ENCODE results near the gene ERC1.
"Not testable (repeated sequence)": the region's sequence is repeated elsewhere in the genome, so short reads cannot be mapped to it uniquely, and the experiment has no call there.

The ERC1 gene

DNA sequence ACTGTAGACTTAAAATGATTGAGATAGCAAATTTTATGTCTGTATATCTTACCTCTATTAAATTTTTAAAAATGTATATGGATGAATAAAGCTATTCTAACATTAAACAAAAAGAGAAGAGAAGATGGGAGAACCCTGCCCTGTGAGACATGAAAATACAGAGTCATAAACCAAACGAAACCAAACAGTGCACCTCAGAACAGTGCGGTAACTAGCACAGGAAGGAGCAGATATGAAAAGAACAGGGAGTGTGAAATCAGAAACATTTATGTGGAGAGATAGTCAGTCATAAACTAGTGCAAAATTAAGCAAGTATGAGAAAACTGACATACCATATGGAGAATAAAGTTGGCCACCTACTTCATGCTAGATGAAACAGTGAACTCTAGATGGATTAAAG lies 135.1 kb downstream of the ERC1 start:
- TF ChIP-seq, protein P1, sequence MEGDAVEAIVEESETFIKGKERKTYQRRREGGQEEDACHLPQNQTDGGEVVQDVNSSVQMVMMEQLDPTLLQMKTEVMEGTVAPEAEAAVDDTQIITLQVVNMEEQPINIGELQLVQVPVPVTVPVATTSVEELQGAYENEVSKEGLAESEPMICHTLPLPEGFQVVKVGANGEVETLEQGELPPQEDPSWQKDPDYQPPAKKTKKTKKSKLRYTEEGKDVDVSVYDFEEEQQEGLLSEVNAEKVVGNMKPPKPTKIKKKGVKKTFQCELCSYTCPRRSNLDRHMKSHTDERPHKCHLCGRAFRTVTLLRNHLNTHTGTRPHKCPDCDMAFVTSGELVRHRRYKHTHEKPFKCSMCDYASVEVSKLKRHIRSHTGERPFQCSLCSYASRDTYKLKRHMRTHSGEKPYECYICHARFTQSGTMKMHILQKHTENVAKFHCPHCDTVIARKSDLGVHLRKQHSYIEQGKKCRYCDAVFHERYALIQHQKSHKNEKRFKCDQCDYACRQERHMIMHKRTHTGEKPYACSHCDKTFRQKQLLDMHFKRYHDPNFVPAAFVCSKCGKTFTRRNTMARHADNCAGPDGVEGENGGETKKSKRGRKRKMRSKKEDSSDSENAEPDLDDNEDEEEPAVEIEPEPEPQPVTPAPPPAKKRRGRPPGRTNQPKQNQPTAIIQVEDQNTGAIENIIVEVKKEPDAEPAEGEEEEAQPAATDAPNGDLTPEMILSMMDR (IDR thresholded peaks at IDR 0.05; ENCODE audit: low read depth, low read length): no peak
- H3K4me3 ChIP-seq (ENCODE audit: low read depth, low read length): no peak overlapping the region

DNA sequence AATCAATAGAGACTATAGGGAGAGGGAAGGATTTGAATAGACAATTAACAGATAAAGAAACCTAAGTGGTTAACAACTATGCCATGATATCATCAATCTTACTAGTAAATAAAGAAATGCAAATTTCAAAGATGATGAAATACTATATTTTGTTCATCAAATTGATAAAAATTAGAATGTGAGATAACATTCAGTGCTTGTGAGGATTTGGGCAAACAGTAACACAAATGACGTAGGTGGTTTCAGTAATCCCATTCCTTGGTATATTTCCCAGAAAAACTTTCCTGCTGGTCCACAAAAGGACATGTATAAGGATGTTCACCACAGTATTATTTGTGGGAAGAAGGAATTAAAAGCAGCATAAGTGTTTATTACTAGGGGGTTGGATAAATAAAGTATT lies 136.0 kb downstream of the ERC1 start:
- TF ChIP-seq, protein P1 (IDR thresholded peaks at IDR 0.05; ENCODE audit: low read depth, low read length): no peak
- no peak overlapping the region for H3K4me3 ChIP-seq (ENCODE audit: low read depth, low read length)

DNA sequence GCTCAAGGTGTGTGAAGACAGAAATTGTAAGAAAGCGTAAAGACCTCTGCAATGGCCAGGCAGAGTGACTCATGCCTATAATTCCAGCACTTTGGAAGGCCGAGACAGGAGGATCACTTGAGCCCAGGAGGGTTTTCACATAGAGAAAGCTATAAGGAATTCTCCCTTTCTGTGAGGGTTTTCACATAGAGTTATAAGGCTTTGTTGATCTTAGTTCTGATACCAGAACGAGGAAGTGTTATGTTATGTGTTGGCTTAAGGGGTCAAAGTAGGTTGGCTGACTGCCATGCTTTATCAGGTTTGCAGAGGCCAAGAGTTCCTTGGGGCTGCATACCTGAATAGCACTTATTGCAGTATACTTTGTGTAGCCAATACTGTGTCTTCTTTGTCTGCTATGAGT lies 139.1 kb downstream of the ERC1 start:
- no peak overlapping the region for H3K4me3 ChIP-seq (ENCODE audit: low read depth, low read length)
- TF ChIP-seq, protein P1 (IDR thresholded peaks at IDR 0.05; ENCODE audit: low read depth, low read length): no peak

DNA sequence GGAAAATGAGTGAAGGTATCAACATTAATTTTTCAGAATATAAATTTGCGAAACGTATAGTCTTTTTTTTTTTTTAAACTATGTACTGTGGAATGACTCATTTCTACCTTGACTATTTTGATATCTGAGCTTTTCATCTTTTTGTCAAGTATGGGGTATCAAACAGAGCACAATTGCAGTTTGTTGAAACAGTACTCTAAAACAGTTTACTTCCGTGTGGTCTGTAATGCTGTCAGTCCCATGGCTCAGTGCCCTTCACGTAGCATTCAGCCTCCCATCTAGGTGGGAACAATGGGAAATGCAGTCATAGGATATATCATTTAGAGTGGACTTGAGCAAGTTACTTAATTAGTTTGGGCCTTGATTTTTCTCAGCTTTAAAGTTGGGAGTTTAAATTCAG lies 139.5 kb downstream of the ERC1 start:
- TF ChIP-seq, protein P1 (IDR thresholded peaks at IDR 0.05; ENCODE audit: low read depth, low read length): no peak
- no peak overlapping the region for H3K4me3 ChIP-seq (ENCODE audit: low read depth, low read length)

DNA sequence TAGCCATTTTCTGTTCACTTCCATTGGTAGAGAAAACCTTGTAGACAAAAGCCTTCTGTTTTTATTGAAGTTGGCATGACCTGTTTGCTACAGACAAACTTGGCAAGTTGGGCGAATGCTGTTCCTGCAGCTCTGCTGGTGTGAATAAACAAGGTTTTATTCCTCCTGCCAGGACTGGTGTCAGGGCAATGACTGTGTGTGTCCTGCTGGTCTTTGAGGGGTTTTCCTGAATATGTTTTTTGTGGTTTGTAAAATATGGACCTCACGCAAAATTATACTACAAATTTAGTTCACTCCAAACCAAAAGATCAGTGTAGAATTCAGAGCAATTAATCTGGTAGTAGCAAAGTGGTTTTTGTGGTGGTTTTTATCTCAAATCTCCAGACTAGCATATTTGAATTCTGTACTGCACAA lies 140.8 kb downstream of the ERC1 start:
- H3K4me3 ChIP-seq (ENCODE audit: low read depth, low read length): no peak overlapping the region
- TF ChIP-seq, protein P1 (IDR thresholded peaks at IDR 0.05; ENCODE audit: low read depth, low read length): no peak

DNA sequence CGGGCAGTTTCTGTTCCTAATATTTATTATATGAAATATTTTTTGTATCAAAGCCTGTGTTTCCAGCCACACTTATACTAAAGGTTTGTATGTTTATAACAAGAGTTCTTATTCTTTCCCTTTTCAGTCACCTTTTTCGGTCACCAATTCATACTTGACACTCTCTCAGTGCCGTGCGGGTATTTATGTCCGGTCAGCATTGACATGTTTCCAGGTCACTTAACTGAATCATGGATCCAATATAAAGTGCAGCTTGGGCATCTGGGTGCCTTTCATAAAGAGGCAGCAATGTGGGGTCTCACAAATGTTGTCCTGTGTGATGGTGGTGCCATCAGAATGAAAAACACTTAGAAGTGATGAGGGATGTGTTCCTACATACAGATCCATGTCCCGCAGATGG lies 141.3 kb downstream of the ERC1 start:
- TF ChIP-seq, protein P1 (IDR thresholded peaks at IDR 0.05; ENCODE audit: low read depth, low read length): no peak
- no peak overlapping the region for H3K4me3 ChIP-seq (ENCODE audit: low read depth, low read length)

DNA sequence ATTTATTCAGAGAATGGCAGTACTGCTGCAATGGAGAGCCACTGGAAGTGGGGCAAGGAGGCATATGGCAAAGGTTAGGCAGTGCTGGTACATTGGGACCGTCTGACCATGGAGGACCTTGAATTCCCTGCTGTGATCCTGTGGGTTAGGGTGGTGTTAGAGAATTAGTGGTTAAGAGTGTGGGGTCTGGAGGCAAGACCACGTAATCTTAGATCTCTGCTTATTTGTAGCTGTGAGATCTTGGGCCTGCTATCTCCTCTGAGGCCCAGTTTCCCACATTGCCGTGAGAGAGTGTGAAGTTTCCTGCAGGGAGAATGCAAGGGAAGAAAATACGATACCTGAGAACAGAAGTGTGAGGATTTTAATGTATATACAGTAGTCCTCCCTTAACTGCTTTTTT lies 147.7 kb downstream of the ERC1 start:
- TF ChIP-seq, protein P1 (IDR thresholded peaks at IDR 0.05; ENCODE audit: low read depth, low read length): no peak
- H3K4me3 ChIP-seq (ENCODE audit: low read depth, low read length): no peak overlapping the region

DNA sequence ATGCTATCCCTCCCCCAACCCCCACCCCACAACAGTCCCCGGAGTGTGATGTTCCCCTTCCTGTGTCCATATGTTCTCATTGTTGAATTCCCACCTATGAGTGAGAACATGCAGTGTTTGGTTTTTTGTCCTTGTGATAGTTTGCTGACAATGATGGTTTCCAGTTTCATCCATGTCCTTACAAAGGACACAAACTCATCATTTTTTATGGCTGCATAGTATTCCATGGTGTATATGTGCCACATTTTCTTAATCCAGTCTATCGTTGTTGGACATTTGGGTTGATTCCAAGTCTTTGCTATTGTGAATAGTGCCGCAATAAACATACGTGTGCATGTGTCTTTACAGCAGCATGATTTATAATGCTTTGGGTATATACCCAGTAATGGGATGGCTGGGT lies 155.7 kb downstream of the ERC1 start:
- H3K4me3 ChIP-seq (ENCODE audit: low read depth, low read length): not testable (repeated sequence)
